ACC112 (cell line): Measurements from ENCODE around the gene ADORA3.

Experiments
- H2AFZ ChIP-seq: fragments of 200-600 bp; sonication (generic); one replicate; pipeline ENCODE4 v1.6.0; 2017; ENCODE audit warnings: antibody characterized with exemption, low read length; ENCODE audit not compliant: unreplicated experiment
- H3K27ac ChIP-seq: fragments of 200-600 bp; sonication (generic); 2 replicates; pipeline ENCODE4 v1.5.1; 2014; ENCODE audit warnings: low read depth, mild to moderate bottlenecking, antibody characterized with exemption, low read length, moderate library complexity
- H3K27me3 ChIP-seq: fragments of 200-600 bp; sonication (generic); 2 replicates; pipeline ENCODE4 v1.6.1; 2014; ENCODE audit warnings: mild to moderate bottlenecking, antibody characterized with exemption, low read length, moderate library complexity, mixed read lengths; ENCODE audit not compliant: insufficient read depth
- H3K36me3 ChIP-seq: fragments of 200-600 bp; sonication (generic); 2 replicates; pipeline ENCODE4 v1.6.1; 2016; ENCODE audit warnings: mild to moderate bottlenecking, antibody characterized with exemption, low read length, moderate library complexity, mixed read lengths; ENCODE audit not compliant: insufficient read depth
- H3K4me1 ChIP-seq: fragments of 200-600 bp; sonication (generic); one replicate; pipeline ENCODE4 v1.6.1; 2016; ENCODE audit warnings: low read length, mixed read lengths; ENCODE audit not compliant: insufficient read depth, unreplicated experiment, control insufficient read depth
- H3K4me3 ChIP-seq: fragments of 200-600 bp; sonication (generic); 2 replicates; pipeline ENCODE4 v1.5.1; 2014; ENCODE audit warnings: mild to moderate bottlenecking, low read depth, low read length
- H3K79me2 ChIP-seq: fragments of 200-600 bp; sonication (generic); one replicate; pipeline ENCODE4 v1.6.0; 2016; ENCODE audit warnings: low read length; ENCODE audit not compliant: control insufficient read depth, unreplicated experiment, insufficient read depth

ADORA3 gene

GRCh38 chr1:111474106-111474505, 29.3 kb downstream of the ADORA3 start:
- no peaks in the 10 kb centered on the region for H3K27me3 ChIP-seq
- no peak overlapping the region for H3K27ac ChIP-seq
- H3K79me2 ChIP-seq = no peaks in the 10 kb centered on the region
- H3K4me3 ChIP-seq = no peak overlapping the region
- no peaks in the 10 kb centered on the region; the same call in 1 of the 2 replicates for H3K36me3 ChIP-seq
- H3K4me1 ChIP-seq = peaks cover 3% of the 10 kb centered on the region
- H2AFZ ChIP-seq = no peak overlapping the region

- Histone ChIP-seq H3K27ac (no peak overlapping the region), H3K27me3 (no peaks in the 10 kb centered on the region), H3K4me3 (no peak overlapping the region), H2AFZ (no peak overlapping the region), H3K4me1 (peaks cover 3% of the 10 kb centered on the region), H3K79me2 (no peaks in the 10 kb centered on the region), H3K36me3 (no peaks in the 10 kb centered on the region; the same call in 1 of the 2 replicates)
These were observed 31.9 kb downstream of the ADORA3 start for GRCh38 chr1:111471538-111471937.

DNA sequence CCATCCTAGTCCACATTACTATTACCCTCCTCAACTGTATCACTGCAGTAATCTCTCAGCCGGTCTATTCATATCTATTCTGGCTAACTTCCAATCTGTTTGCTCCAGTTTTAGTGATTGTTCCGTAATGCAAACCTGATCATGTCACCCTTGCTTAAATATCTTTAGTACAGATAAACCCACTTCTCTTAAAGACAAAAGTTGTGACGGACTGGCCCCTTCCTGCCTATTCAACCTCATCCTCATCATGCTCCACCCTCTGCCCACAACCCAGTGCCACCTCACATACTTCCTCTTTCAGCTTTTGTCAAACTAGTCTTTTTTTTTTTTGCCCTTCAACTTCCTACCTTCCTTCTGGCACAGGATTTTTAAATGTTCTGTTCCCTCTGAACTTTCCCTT, 32.4 kb downstream of the ADORA3 start:
- no peak overlapping the region for H3K27ac ChIP-seq
- no peaks in the 10 kb centered on the region for H3K27me3 ChIP-seq
- H2AFZ ChIP-seq = no peak overlapping the region
- H3K79me2 ChIP-seq = no peaks in the 10 kb centered on the region
- H3K36me3 ChIP-seq = no peaks in the 10 kb centered on the region; the same call in 1 of the 2 replicates
- H3K4me1 ChIP-seq = peaks cover 3% of the 10 kb centered on the region
- no peak overlapping the region for H3K4me3 ChIP-seq

DNA sequence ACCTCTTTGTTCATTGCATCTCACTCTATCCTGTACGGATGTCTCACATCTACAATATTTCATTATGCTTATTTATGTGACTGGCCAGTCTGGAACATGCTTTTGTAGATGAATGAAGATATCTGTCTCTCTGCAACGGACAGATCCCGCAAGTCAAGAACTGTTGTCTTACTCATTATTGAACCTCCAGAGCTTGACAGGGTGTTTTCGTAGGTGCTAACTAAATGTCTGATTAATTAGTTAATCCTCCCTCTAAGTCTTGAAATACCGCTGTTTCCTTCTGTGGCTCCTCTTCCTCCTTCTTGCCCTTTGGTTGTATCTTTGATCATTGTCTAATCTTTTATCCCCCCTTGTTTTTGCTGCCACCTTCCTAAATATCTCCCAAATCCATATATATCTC, 32.8 kb downstream of the ADORA3 start:
- Histone ChIP-seq H2AFZ (no peak overlapping the region), H3K36me3 (no peaks in the 10 kb centered on the region; the same call in 1 of the 2 replicates), H3K4me1 (peaks cover 3% of the 10 kb centered on the region), H3K27ac (no peak overlapping the region), H3K4me3 (no peak overlapping the region), H3K79me2 (no peaks in the 10 kb centered on the region), H3K27me3 (no peaks in the 10 kb centered on the region)

DNA sequence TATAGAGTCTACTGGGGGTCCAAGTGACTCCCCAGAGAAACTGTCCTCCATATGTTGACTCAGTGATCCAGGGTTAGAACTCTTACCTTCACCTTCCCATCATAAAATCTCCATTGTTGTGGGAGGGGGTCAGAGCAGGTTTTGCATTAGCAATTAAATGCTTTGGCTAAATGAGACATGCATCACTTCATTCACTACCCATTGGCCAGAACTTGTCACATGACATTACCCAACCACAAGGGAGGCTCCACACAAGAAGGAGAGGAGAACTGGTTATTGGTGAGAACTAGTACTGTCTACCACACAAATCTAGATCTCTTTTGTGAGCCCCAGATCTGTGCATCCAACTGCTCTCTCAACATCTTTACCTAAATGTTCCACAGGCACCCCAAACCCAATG, 33.9 kb downstream of the ADORA3 start:
- H3K4me1 ChIP-seq = peaks cover 3% of the 10 kb centered on the region
- H3K79me2 ChIP-seq = no peaks in the 10 kb centered on the region
- H3K36me3 ChIP-seq = no peaks in the 10 kb centered on the region; the same call in 1 of the 2 replicates
- H3K27me3 ChIP-seq = no peaks in the 10 kb centered on the region
- H3K4me3 ChIP-seq = no peak overlapping the region
- no peak overlapping the region for H3K27ac ChIP-seq
- H2AFZ ChIP-seq = no peak overlapping the region

DNA sequence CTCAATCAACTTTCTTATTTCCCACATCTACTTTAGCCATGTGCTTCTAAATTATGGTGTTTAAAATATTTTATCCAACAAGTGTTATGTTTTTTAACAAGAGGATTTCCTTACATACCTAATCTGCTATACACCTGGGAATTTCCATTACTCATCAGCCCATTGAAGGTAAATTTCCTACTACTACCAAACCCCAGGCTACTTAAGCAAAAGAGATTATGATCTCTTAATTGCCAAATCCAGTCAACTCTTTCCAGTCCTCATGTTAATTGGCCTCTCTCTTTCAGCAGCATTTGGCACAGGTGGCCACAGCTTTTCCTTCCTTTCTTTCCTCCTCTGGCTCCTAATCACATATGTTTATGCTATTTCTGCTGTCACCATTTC, 34.7 kb downstream of the ADORA3 start:
- Histone ChIP-seq H3K79me2 (no peaks in the 10 kb centered on the region), H3K4me1 (no peaks in the 10 kb centered on the region), H2AFZ (no peak overlapping the region), H3K27me3 (no peaks in the 10 kb centered on the region), H3K4me3 (no peak overlapping the region), H3K27ac (no peak overlapping the region), H3K36me3 (no peaks in the 10 kb centered on the region; the same call in 1 of the 2 replicates)

DNA sequence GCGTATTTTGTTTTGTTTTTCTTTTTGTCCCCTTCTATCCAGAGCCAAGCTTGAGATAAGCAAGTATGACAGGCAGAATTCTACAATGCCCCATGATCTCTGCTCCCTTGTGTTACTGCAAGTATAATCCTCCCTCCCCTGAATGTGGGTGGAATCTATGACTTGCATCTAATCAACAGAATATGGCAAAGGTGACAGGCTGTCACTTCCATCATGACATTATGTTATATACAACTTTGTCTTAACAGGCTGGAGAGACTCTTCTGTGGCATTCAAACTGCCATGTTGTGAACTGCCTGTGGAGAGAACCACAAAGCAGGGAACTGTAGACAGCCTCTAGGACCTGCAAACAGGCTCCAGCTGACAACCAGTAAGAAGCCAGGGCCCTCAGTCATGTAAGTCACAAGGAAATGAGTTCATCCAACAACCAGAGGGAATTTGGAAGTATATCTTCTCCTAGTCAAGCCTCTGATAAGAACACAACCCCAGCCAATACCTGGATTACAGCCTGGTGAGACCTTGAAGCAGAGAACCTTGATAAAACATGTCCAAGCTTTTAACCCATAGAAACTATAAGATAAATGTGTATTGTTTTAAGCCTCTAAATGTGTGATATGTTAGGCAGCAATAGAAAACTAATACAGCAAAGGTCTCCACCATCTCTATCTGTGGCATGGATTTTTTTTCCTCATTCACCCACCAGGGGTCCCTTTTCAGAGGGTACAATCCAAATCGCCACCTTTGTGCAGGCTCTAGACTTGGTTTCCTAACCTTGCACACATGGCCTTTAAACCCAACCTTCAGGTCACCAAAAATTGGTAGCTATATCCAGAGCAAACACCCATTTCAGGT, 35.3 kb downstream of the ADORA3 start:
- H2AFZ ChIP-seq = no peak overlapping the region
- H3K36me3 ChIP-seq = no peaks in the 10 kb centered on the region; the same call in 1 of the 2 replicates
- no peaks in the 10 kb centered on the region for H3K79me2 ChIP-seq
- no peak overlapping the region for H3K4me3 ChIP-seq
- peaks cover 4% of the 10 kb centered on the region for H3K4me1 ChIP-seq
- no peak overlapping the region for H3K27ac ChIP-seq
- H3K27me3 ChIP-seq = no peaks in the 10 kb centered on the region

DNA sequence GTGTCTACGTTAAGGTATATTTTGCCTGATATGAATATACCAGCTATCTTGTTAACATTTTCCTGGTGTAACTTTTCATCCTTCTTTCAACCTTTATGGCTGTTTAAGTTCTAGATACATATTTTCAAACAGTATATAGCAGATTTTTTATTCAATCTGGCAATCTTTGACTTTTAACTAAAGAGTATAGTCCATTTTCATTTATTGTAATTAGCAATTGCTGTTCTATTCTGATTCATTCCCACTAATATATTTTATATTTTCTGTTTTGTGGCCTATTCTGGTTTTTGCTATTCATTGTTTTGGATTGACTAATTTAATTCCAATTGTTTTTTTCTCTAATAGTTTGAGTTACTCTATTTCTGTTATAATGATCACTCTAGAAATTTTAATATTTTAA, 37.0 kb downstream of the ADORA3 start:
- no peaks in the 10 kb centered on the region for H3K27me3 ChIP-seq
- H3K27ac ChIP-seq = no peak overlapping the region
- no peak overlapping the region for H2AFZ ChIP-seq
- no peak overlapping the region for H3K4me3 ChIP-seq
- no peaks in the 10 kb centered on the region for H3K79me2 ChIP-seq
- H3K4me1 ChIP-seq = peaks cover 17% of the 10 kb centered on the region
- H3K36me3 ChIP-seq = peaks cover 10% of the 10 kb centered on the region

GRCh38 chr1:111465754-111466153, 37.7 kb downstream of the ADORA3 start:
- H3K4me1 ChIP-seq = peaks cover 17% of the 10 kb centered on the region
- no peaks in the 10 kb centered on the region for H3K79me2 ChIP-seq
- H2AFZ ChIP-seq = no peak overlapping the region
- H3K36me3 ChIP-seq = peaks cover 13% of the 10 kb centered on the region
- H3K4me3 ChIP-seq = no peak overlapping the region
- no peaks in the 10 kb centered on the region for H3K27me3 ChIP-seq
- no peak overlapping the region for H3K27ac ChIP-seq

DNA sequence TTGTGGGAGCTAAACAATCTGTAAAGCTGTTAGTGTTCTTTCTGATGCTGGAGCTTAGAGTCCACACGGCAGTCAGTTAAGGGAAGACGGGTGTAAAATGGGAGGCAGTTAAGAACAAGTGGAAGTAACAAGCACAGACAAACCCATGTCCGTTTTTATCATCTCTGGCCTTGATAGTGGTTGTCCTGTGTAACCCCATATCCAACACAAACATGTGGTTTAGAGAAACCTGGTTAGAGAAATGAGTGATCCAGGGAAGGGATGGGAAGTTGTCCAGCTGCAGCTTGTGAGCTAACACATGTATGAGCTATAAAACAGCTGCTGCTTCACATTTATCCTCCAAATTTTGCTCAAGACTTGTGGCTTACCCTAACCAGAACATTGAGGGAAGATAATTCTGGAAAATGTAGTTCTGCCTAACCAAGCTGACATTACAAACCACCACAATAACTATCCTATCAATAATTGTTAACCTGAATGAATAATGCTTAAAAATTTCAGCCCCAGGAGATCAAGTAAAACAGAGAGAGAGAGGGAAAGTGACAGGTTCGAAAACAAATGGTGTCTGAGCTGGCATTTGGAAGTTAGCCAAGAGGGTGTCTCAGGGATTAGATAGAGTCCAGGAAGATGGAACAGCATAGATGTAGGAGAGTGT, 40.3 kb downstream of the ADORA3 start:
- Histone ChIP-seq H2AFZ (no peak overlapping the region), H3K27me3 (no peaks in the 10 kb centered on the region), H3K27ac (peak overlapping the region; percentile 34; the same call in 1 of the 2 replicates), H3K79me2 (no peaks in the 10 kb centered on the region), H3K4me3 (no peak overlapping the region), H3K36me3 (peaks cover 28% of the 10 kb centered on the region), H3K4me1 (peaks cover 17% of the 10 kb centered on the region)
